Right ventricle myocardium inferior (tissue), 1 donor: ENCODE data around the gene ROR1. TPM values are rescaled to one million over a fixed set of nuclear protein-coding genes. Genes with fewer than 3 reads are reported as not detected.
"Not testable (repeated sequence)": the region's sequence is repeated elsewhere in the genome, so short reads cannot be mapped to it uniquely, and the experiment has no call there.

Experiments used
- ATAC-seq: fragments of 200-7000 bp; cut with Tn5 transposase; one replicate; pipeline ENCODE4 v1.9.1; 2020; ENCODE audit warnings: mild to moderate bottlenecking, moderate library complexity
- DNase-seq: peaks from one replicate; pipeline ENCODE4 v3.0.0; 2021; ENCODE audit errors: missing footprints
- intact Hi-C: fragments of 100-400 bp; cut with DNase I; formaldehyde crosslinking; loops from one replicate; pipeline ENCODE4 v1.11.0; 2022
- total RNA-seq: library from RNA; stranded (reverse); fragmentation: NEBNext Ultra II Directional; extraction: Animal tissue kit (Norgen Biotek cat#: 25700); gene quantifications from one replicate; pipeline ENCODE4 v1.2.1, GENCODE V29; 2021
- donor health status: DM: no; HTN: yes; CAD: no; lungs with severe emphysema.

ROR1 gene
- total RNA-seq, 1 donor from 2014 or later: 8.4 TPM

GRCh38 chr1:63812071-63812700 lies 38.4 kb downstream of the ROR1 start:
- intact Hi-C loops: no loop called here
- ATAC-seq: no peak
- DNase-seq: no peak

- intact Hi-C loops: no loop called here
- ATAC-seq (no peak), DNase-seq (no peak)
These were observed 40.0 kb downstream of the ROR1 start for GRCh38 chr1:63813829-63814277.

DNA sequence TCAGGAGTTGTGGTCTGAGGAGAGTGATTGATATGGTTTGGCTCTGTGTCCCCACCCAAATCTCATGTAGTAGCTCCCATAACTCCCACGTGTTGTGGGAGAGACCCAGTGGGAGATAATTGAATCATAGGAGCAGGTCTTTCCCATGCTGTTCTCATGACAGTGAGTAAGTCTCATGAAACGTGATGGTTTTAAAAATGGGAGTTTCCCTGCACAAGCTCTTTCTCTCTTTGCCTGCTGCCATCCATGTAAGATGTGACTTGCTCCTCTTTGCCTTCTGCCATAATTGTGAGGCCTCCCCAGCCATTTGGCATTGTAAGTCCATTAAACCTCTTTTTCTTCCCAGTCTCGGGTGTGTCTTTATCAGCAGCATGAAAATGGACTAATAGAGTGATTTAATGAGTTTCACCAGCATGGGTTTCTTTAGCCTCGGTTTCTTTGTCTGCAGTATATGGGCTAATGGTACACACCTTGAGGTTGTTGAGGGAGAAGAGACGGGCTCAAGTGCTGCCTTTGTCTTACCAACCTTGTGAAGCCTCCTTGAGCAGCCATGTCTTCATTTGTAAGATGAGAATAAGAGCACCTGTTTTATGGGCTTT lies 42.5 kb downstream of the ROR1 start:
- intact Hi-C loops, DNase-seq, ATAC-seq: not testable (repeated sequence)

DNA sequence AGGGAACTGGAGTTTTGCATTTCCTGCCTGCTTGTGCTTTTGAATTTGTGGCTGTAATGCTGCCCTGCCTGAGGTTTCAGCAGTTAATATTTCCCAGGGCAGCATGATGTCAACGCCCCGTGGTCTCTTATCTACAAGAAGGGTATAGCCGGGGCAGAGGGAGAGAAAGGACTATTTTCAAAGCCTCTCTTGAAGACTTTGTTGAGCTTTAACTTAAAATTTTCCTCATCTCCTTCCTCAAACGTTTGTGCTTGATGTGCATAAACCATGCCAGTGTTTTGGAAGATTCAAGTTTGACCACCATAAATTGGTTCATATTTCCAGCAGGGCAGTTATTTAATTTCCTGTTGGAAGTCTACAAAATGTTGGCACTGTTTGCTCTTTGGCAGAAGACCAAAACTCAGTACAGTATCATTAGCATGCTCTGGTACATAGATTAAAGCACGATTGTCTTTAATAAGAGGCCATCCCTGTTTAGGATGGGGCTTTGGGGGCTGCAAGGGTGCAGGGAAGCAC lies 43.4 kb downstream of the ROR1 start:
- intact Hi-C loops: no loop called here
- ATAC-seq: no peak
- no peak for DNase-seq

- ATAC-seq: no peak
- intact Hi-C loops: no loop called here
These were observed 43.9 kb downstream of the ROR1 start for GRCh38 chr1:63817700-63818099.

GRCh38 chr1:63818567-63819325 lies 44.9 kb downstream of the ROR1 start:
- no peak for DNase-seq
- intact Hi-C loops: no loop called here
- ATAC-seq: no peak

More at GRCh38 chr1:63817700-63818099, 43.9 kb downstream of the ROR1 start:
- DNase-seq: no peak

DNA sequence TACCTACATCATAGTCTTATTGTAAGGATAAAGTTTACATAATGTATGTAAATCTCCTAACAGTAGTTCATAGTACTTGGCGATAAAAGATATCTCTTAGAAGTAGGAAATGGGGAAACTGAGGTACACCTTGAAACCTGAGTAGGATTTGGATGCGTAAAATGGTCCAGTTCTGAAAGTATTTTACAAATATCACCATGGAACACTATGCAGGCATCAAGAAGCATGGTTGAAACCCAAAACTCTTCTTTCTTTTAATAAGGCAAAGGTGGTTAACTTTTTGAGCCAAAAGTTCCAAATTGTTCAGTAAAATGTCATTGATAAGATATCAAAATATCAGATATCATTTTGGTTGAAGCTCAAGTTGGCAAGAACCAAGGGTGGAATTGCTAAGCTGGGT lies 46.0 kb downstream of the ROR1 start:
- DNase-seq: no peak
- intact Hi-C loops: no loop called here
- no peak for ATAC-seq

DNA sequence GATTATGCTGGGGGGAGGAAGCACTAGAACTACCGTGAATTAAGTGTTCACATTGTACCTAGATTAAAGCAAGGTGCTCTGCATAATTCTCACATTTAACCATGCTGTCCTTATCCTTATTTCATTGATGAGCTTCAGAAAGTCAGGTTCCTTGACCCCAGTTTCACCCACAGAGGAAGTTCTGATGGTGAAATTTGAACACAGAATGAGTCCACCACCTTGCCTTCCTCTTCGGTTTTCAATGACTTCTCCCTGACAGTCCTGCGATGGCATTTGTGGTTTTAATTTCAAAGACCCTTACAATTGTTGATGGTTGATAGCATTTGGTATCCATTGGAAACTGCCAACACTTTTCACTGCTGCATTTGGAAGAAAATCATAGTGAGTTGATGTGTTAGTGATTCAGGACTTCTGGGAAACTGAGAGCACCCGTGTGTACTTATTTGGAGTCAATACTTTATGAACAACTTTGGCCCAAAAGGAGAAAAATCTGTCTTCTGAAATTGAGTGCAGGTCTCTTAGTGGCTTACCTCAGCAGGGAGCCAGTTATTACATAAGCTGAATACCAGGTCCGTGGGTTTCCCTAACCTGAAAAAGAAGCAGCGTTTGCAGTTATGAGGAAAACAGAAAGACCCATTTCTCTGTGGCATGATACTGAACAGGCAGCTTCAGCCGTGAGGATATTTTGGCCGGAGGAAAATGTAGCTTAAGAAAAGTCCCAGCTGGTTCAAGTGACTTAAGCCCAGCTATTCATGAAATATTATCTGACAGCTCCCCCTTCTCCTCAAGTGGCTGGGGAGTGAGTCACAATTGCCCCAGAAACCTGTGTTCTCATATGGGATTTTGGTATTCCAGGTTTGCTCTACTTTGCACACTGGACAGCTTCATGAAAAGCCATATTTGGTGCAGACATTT lies 47.5 kb downstream of the ROR1 start:
- intact Hi-C loops: no loop called here
- peak; percentile 74 for ATAC-seq

GRCh38 chr1:63822540-63822939 lies 48.7 kb downstream of the ROR1 start:
- no peak for ATAC-seq
- no peak for DNase-seq
- intact Hi-C loops: no loop called here

More for the DNA sequence above, 47.5 kb downstream of the ROR1 start:
- DNase-seq: no peak

DNA sequence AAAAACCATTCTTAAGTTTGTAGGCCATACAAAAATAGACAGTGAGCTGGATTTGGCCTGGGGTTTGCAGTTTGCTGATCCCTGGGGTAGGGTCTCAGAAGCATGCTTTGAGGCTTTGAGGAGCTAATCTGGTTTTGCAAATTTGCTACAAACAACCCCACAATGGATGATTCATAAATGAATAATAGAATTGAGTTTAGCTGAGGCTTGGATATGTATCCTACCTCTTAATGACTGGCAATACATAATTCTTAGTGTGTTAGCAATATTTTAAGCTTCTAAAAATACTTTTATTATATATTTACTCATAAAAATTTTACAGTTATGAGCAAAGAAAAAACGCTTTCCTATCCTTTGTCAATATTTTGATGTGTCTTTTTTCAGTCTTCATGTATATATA lies 50.6 kb downstream of the ROR1 start:
- no peak for DNase-seq
- intact Hi-C loops: no loop called here
- ATAC-seq: no peak

DNA sequence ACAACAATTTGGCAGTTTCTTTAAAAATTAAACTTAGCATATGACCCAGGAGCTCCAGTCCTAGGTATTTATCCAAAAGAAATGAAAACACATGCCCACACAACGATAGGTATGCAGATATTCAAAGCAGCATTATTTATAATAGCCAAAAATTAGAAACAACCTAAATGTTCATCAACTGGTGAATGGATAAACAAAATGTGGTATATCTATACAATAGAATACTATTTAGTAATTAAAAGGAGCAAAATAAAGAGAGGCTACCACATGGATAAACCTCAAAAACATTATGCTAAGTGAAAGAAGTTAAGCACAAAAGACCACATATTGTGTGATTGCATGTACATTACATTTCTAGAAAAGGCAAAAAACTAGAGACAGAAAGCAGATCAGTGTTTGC lies 51.3 kb downstream of the ROR1 start:
- ATAC-seq: no peak
- intact Hi-C loops: no loop called here
- no peak for DNase-seq

DNA sequence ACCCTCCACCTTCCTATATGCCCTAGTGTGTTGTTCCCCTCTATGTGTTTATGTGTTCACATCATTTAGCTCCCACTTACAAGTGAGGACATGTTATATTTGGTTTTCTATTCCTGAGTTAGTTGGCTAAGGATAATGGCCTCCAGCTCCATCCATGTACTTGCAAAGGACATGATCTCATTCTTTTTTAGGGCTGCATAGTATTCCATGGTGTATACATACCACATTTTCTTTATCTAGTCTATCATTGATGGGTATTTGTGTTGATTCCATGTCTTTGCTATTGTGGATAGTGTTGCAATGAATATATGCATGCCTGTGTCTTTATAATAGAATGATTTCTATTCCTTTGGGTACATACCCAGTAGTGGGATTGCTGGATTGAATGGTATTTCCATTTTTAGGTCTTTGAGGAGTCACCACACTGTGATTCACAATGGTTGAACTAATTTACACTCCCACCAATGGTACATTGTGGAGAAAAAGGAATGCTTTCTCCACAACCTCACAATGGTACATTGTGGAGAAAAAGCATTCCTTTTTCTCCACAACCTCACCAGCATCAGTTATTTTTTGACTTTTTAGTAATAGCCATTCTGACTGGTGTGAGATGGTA lies 52.5 kb downstream of the ROR1 start:
- intact Hi-C loops, ATAC-seq: not testable (repeated sequence)

GRCh38 chr1:63827411-63828321 lies 53.8 kb downstream of the ROR1 start:
- DNase-seq (no peak), ATAC-seq (no peak)
- intact Hi-C loops: no loop called here

More for the DNA sequence above, 52.5 kb downstream of the ROR1 start:
- not testable (repeated sequence) for DNase-seq

DNA sequence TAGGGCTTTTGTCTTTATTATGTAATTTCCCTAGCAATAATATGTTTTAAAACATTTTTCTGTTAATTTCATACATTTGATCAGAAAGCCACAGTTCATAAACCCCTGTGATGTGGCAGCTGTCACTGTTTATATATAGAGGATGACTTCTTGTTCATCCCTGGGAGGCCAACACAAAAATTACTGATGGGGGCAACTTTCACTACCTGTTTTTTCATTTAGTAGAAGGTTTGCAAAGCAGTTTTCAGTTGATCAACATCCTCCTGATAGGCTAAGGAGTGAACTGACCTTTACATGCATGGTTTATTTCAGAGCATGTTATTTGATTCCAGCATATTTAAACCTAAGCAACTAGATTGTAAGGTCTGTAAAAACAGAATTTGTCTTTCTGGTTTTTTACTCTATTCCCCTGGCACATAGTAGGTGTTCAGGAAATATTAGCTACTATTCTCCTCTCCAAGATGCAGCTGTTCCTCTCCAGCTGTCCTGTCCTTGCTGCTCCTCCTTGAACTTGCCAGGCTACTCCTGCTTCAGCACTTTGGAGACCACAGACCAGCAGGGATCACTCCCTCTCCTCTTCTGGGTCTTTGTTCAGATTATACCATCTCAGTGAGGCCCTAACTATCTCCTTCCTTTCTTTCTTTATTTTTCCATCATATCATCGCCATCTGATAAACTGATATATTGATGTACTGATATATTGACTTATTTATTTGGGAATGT lies 54.7 kb downstream of the ROR1 start:
- DNase-seq: no peak
- no peak for ATAC-seq
- intact Hi-C loops: no loop called here

DNA sequence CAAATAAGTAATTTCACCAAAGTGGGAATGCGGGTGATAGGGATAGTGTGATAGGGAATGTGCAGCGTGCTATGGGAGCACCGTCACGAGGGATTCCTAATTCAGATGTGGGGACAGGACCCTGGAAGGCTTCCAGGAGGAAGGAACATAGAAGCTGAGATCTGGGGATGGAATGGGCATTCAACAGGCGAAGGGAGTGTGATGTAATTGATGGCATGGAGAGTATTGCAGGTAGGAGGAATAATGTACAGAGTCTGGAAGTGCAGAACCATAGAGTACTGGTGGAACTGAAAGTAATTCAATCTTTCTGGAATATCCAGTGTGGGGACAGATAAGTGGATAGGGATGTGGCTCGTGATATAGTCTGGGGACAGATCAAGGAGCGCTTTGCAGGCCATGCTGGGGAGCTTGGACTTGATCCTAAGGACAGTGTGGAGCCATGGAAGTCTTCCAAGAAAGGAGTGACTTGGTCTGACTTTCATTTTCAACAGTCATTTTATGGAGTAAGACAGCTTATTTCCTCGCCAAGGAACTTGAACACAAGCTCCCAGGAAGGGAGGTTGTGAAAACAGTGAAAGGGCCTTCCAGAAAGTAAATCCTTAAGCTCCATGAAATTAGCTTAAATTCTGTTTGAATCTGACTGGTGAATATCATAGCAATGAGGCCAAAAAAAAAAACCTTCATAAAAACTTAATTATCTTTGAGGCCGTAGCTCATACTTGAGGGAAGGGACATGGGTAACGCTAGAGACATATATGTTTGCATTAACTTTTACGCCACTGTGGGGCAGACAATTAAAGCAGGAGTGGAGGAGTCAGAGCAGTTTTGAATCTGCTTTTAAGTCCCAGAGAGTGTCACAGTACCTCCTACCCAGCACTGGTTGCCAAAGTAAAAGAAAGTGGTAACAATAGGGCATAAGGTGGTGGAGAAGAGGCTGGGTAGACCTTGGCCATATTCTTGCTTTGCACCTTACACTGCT lies 55.8 kb downstream of the ROR1 start:
- intact Hi-C loops: no loop called here
- DNase-seq (no peak), ATAC-seq (peak; percentile 79)

DNA sequence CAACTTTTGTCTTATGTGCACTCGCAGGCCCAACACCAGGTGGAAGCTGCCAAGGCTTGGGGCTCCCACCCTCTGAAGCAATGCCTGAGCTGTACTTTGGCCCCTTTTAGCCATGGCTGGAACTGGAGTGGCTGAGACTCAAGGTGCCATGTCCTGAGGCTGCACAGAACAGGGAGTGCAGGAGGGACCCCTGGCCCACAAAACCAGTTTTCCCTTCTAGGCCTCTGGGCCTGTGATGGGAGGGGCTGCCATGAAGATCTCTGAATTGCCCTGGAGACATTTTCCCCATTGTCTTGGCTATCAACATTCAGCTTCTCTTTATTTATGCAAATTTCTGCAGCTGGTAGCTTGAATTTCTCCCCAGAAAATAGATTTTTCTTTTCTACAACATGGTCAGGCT lies 57.6 kb downstream of the ROR1 start:
- intact Hi-C loops: no loop called here
- DNase-seq (no peak), ATAC-seq (no peak)
